SK-N-MC (cell line): ENCODE measurements around the gene FCHO1.

ENCODE experiments used
- EZH2 ChIP-seq: fragments of 200-600 bp; sonication (generic); IDR thresholded peaks from one replicate; pipeline ENCODE4 v1.6.1; 2017; ENCODE audit warnings: antibody characterized with exemption
- FOXP2 ChIP-seq: optimal IDR thresholded peaks from 2 replicates; pipeline ENCODE3; 2011; ENCODE audit warnings: mild to moderate bottlenecking, moderate library complexity; ENCODE audit not compliant: insufficient read depth; ENCODE audit errors: extremely low read length, control extremely low read depth
- POLR2AphosphoS5 ChIP-seq: IDR thresholded peaks from 2 replicates; pipeline ENCODE4 v1.6.1; 2012; ENCODE audit warnings: mild to moderate bottlenecking, low read depth, low read length, borderline replicate concordance

DNA sequence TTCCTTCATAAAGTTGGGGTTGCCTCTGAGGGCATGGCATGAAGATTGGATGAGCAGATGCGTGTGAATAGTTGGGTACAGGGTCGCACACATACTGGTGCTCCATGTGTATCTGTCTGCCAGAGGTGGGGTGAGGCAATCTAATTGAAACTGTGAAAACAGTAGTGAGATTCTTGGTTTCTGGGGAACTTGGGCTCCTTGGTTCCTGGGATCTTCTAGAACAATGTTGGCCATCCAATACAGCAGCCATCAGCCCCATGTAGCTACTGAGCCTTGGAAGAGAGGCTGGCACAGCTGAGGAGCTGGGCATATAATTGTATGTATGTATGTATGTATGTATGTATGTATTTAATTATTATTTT, 616 bp downstream of the FCHO1 start:
- TF ChIP-seq EZH2, result no peak
- no peak for TF ChIP-seq POLR2AphosphoS5
- TF ChIP-seq FOXP2, result no peak
